ENCODE measurements around the gene SDK1.
"Not testable (repeated sequence)": the region's sequence is repeated elsewhere in the genome, so short reads cannot be mapped to it uniquely, and the experiment has no call there.

The SDK1 gene

GRCh38 chr7:3733541-3734140 lies 432.6 kb downstream of the SDK1 start:
- TF ChIP-seq CTCF (IDR thresholded peaks at IDR 0.05; ENCODE audit: extremely low read depth, missing control alignments): no peak
- DNase-seq (ENCODE audit: low spot score): no peak

GRCh38 chr7:3738964-3739363 lies 437.9 kb downstream of the SDK1 start:
- no peak for TF ChIP-seq CTCF (IDR thresholded peaks at IDR 0.05; ENCODE audit: extremely low read depth, missing control alignments)
- no peak for DNase-seq (ENCODE audit: low spot score)

GRCh38 chr7:3739983-3740382 lies 438.9 kb downstream of the SDK1 start:
- no peak for DNase-seq (ENCODE audit: low spot score)
- TF ChIP-seq CTCF (IDR thresholded peaks at IDR 0.05; ENCODE audit: extremely low read depth, missing control alignments): no peak

- DNase-seq (ENCODE audit: low spot score): no peak
- TF ChIP-seq CTCF (IDR thresholded peaks at IDR 0.05; ENCODE audit: extremely low read depth, missing control alignments): no peak
These were observed 446.4 kb downstream of the SDK1 start for GRCh38 chr7:3747467-3747866.

DNA sequence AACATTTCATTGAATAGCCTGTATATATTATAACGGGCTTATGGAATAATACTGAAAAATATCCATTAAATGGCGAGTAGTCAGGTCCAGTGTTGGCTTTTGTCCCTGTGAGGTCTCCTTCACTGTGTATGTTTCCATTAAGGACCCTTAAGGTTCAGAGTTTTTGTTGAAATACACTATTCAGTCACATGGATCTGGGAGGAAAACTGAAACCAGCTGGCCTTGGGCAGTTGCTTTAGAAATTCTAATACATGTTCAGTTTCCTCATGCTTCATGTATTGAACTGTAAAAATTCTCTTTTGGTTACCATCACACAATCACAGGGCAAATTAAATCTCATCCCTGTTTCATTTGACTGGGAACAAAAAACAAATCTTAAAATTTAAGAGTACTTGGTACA lies 447.3 kb downstream of the SDK1 start:
- DNase-seq (ENCODE audit: low spot score): no peak
- no peak for TF ChIP-seq CTCF (IDR thresholded peaks at IDR 0.05; ENCODE audit: extremely low read depth, missing control alignments)

DNA sequence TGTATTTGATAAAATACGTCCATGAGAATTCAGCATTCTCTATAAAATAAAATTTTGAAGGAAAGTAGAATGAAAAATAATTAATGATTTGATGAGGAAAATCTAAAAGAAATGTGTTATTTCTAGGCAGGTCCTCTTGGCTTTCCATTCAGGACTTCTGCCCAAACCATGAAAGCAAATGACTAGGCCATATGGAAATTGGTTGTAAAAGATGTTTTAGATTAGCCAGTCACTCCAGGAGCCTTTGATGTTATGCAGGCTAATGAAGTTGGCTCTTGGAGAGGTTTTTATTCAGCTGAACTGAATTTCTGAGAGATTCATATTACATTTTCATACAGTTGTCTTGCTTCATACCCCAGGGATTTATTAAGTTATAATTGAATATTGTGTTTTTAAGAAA lies 452.8 kb downstream of the SDK1 start:
- TF ChIP-seq CTCF (IDR thresholded peaks at IDR 0.05; ENCODE audit: extremely low read depth, missing control alignments): no peak
- DNase-seq (ENCODE audit: low spot score): no peak

- no peak for TF ChIP-seq CTCF (IDR thresholded peaks at IDR 0.05; ENCODE audit: extremely low read depth, missing control alignments)
- no peak for DNase-seq (ENCODE audit: low spot score)
These were observed 453.7 kb downstream of the SDK1 start for GRCh38 chr7:3754493-3755341.

GRCh38 chr7:3755778-3756453 lies 454.9 kb downstream of the SDK1 start:
- not testable (repeated sequence) for DNase-seq (ENCODE audit: low spot score)

Data from GM20000 (cell line).